AG09309 (cell line): Measurements from ENCODE around the gene NPHS1.
"Not testable (repeated sequence)": the region's sequence is repeated elsewhere in the genome, so short reads cannot be mapped to it uniquely, and the experiment has no call there.

Experiments
- DNase-seq: peaks from one replicate; pipeline ENCODE4 v3.0.0-alpha.2; 2010; ENCODE audit warnings: low read depth
- H3K4me3 ChIP-seq: 2 replicates; pipeline ENCODE4 v1.5.1; 2011; ENCODE audit warnings: mild to moderate bottlenecking, low read depth, low read length, moderate library complexity; ENCODE audit not compliant: control insufficient read depth
- TF ChIP-seq, protein P1 (sequence below): IDR thresholded peaks from 2 replicates; pipeline ENCODE4 v1.5.1; 2011; ENCODE audit warnings: mild to moderate bottlenecking, low read depth, low read length, inconsistent platforms; ENCODE audit not compliant: insufficient read depth, control insufficient read depth; ENCODE audit errors: missing control alignments

Gene NPHS1

GRCh38 chr19:35805526-35806102 lies 46.7 kb downstream of the NPHS1 start:
- DNase-seq: no peak
- TF ChIP-seq, protein P1, sequence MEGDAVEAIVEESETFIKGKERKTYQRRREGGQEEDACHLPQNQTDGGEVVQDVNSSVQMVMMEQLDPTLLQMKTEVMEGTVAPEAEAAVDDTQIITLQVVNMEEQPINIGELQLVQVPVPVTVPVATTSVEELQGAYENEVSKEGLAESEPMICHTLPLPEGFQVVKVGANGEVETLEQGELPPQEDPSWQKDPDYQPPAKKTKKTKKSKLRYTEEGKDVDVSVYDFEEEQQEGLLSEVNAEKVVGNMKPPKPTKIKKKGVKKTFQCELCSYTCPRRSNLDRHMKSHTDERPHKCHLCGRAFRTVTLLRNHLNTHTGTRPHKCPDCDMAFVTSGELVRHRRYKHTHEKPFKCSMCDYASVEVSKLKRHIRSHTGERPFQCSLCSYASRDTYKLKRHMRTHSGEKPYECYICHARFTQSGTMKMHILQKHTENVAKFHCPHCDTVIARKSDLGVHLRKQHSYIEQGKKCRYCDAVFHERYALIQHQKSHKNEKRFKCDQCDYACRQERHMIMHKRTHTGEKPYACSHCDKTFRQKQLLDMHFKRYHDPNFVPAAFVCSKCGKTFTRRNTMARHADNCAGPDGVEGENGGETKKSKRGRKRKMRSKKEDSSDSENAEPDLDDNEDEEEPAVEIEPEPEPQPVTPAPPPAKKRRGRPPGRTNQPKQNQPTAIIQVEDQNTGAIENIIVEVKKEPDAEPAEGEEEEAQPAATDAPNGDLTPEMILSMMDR: no peak

GRCh38 chr19:35801828-35802227 lies 50.5 kb downstream of the NPHS1 start:
- TF ChIP-seq, protein P1: no peak
- no peak for DNase-seq

More at GRCh38 chr19:35805526-35806102, 46.7 kb downstream of the NPHS1 start:
- H3K4me3 ChIP-seq: no peak overlapping the region

DNA sequence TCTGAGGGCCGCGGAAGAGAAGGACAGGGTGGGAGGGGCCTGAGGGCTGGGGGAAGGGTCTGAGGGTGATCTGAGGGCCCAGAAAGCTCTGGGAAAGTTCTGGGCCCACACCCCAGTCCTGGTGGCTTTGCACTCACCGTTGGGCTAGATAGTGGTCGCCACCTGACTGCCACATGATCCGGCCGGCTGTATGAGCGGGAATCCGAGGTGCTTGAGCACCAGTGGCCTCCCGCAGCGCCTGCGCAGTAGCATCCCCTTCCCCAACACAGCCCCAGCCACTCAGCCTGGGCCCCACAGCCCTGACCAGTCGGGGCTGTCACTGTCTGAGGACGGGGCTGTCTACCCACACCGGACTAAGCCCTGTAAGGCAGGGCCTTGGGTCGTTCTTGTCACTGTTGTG lies 54.6 kb downstream of the NPHS1 start:
- DNase-seq: no peak
- TF ChIP-seq, protein P1: no peak
- no peak overlapping the region for H3K4me3 ChIP-seq

More at GRCh38 chr19:35801828-35802227, 50.5 kb downstream of the NPHS1 start:
- H3K4me3 ChIP-seq: no peak overlapping the region

DNA sequence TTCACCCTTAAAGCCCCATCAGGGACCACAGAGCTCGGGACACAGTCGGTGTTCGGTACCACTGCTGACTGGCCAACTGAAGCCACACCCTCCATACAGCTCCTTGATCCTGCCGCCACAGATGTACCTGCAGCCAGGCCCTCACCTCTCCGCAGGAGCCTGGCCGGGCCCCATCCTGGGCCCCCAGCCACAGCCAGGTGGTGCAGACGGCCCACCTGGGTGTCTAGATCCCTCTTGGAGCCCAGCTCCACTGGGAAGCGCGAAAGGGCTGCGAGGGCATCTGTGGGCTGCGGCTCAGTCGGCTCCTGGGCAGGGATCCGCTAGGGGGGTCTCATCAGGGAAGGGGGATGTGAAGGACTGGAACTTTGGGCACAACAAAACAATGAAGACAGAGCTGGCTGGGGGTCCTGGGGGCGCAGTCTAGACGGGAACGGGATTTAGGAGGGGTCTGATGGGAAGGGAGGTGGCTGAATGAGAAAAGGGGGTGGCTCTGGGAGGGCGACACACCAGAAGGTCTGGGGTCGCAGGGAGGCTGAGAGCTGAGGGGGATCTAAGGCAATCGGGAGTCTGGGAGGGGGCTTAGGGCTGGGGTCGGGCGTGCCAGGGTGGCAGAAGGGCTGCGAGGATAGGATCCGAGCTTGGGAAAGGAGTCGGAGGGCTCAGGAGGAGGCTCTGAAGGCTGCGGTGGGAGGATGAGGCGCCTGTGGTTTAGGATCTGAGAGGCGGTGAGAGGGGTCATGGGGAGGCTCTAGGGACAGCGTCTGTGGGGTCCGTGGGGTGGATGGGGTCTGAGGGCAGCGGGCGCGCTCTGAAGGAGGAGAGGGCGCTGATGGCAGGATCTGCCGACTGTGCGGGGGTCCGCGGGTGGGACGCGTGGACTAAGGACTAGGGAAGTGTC lies 55.4 kb downstream of the NPHS1 start:
- TF ChIP-seq, protein P1: no peak
- DNase-seq: no peak
- no peak overlapping the region for H3K4me3 ChIP-seq

GRCh38 chr19:35795564-35795963 lies 56.7 kb downstream of the NPHS1 start:
- not testable (repeated sequence) for H3K4me3 ChIP-seq, DNase-seq

- TF ChIP-seq, protein P1: no peak
- H3K4me3 ChIP-seq: no peak overlapping the region
- DNase-seq: no peak
Observed at GRCh38 chr19:35793381-35794165, 58.7 kb downstream of the NPHS1 start.
